UCSD-AML1 (cell line): ENCODE measurements around the gene TPX2.

Source experiments
- DNase-seq: peaks from one replicate; lab custom pipeline; 2025; ENCODE audit not compliant: unreplicated experiment; lab: John Stamatoyannopoulos, UW

The TPX2 gene

GRCh38 chr20:31758991-31759390, 19.9 kb downstream of the TPX2 start:
- DNase-seq: no peak

- DNase-seq: no peak
These were observed 20.9 kb downstream of the TPX2 start for GRCh38 chr20:31759836-31760518.

- DNase-seq: no peak
These were observed 21.6 kb downstream of the TPX2 start for GRCh38 chr20:31760519-31761240.

GRCh38 chr20:31764641-31765305, 25.7 kb downstream of the TPX2 start:
- DNase-seq: no peak

GRCh38 chr20:31767805-31768204, 28.7 kb downstream of the TPX2 start:
- DNase-seq: no peak

GRCh38 chr20:31769681-31770080, 30.6 kb downstream of the TPX2 start:
- DNase-seq: no peak

- DNase-seq: no peak
These were observed 31.2 kb downstream of the TPX2 start for GRCh38 chr20:31770243-31770642.

GRCh38 chr20:31774408-31774807, 35.3 kb downstream of the TPX2 start:
- DNase-seq: no peak

- DNase-seq: no peak
These were observed 41.7 kb downstream of the TPX2 start for GRCh38 chr20:31780839-31781238.

GRCh38 chr20:31781945-31782344, 42.9 kb downstream of the TPX2 start:
- DNase-seq: no peak

GRCh38 chr20:31784354-31785044, 45.4 kb downstream of the TPX2 start:
- DNase-seq: no peak

GRCh38 chr20:31785089-31785488, 46.0 kb downstream of the TPX2 start:
- no peak for DNase-seq

- DNase-seq: peak; percentile 21
These were observed 49.5 kb downstream of the TPX2 start for GRCh38 chr20:31788578-31788977.

- DNase-seq: no peak
These were observed 51.3 kb downstream of the TPX2 start for GRCh38 chr20:31790401-31790800.

- no peak for DNase-seq
These were observed 58.3 kb downstream of the TPX2 start for GRCh38 chr20:31797364-31797763.

- DNase-seq: no peak
These were observed 62.4 kb downstream of the TPX2 start for GRCh38 chr20:31801508-31801907.

- no peak for DNase-seq
These were observed 64.6 kb downstream of the TPX2 start for GRCh38 chr20:31803552-31804291.

GRCh38 chr20:31806564-31807355, 67.7 kb downstream of the TPX2 start:
- DNase-seq: no peak

- no peak for DNase-seq
These were observed 69.4 kb downstream of the TPX2 start for GRCh38 chr20:31808481-31808880.

GRCh38 chr20:31809661-31810060, 70.6 kb downstream of the TPX2 start:
- no peak for DNase-seq
